Measurements from ENCODE around the gene EIF5. TPM values are rescaled to one million over a fixed set of nuclear protein-coding genes. Genes with fewer than 3 reads are reported as not detected.

Gene EIF5
- total RNA-seq, 1 donor from 2014 or later: 330 TPM

GRCh38 chr14:103330536-103330935 lies 3.5 kb upstream of the EIF5 start:
- H2AFZ ChIP-seq (ENCODE audit: low read depth, low read length): no peak overlapping the region
- H3K9me3 ChIP-seq (ENCODE audit: insufficient read depth, low read depth, low read length): no peaks in the 10 kb centered on the region
- peaks cover 2% of the 10 kb centered on the region for H3K36me3 ChIP-seq (ENCODE audit: insufficient read depth, low read length)
- FAIRE-seq (no peak), DNase-seq (ENCODE audit: low read depth) (no peak)
- peaks cover 14% of the 10 kb centered on the region for H3K79me2 ChIP-seq (ENCODE audit: insufficient read depth, low read length)
- H4K20me1 ChIP-seq (ENCODE audit: insufficient read depth, low read length): peaks cover 8% of the 10 kb centered on the region
- Mint-ChIP-seq H3K4me3 (ENCODE audit: unreplicated experiment) (no peak overlapping the region), H3K27me3 (ENCODE audit: low read depth, unreplicated experiment) (peaks cover 24% of the 10 kb centered on the region), H3K36me3 (ENCODE audit: low read depth, unreplicated experiment) (peaks cover 4% of the 10 kb centered on the region), H3K9me3 (ENCODE audit: unreplicated experiment) (no peaks in the 10 kb centered on the region), H3K27ac (ENCODE audit: unreplicated experiment) (no peak overlapping the region), H3K4me1 (ENCODE audit: low read depth, unreplicated experiment) (peaks cover 12% of the 10 kb centered on the region)
- no peaks in the 10 kb centered on the region for H3K27me3 ChIP-seq (ENCODE audit: insufficient read depth, low read length)
- H3K9ac ChIP-seq (ENCODE audit: low read length): no peak overlapping the region
- H3K4me3 ChIP-seq (ENCODE audit: insufficient read depth, low read depth, low read length): no peak overlapping the region
- TF ChIP-seq EZH2 (IDR thresholded peaks at IDR 0.05; ENCODE audit: insufficient read depth, low read length) (no peak), CTCF (IDR thresholded peaks at IDR 0.05; ENCODE audit: insufficient read depth, low read depth, low read length) (no peak)
- H3K4me1 ChIP-seq (ENCODE audit: insufficient read depth, low read length): peaks cover 2% of the 10 kb centered on the region
- no peak overlapping the region for H3K4me2 ChIP-seq (ENCODE audit: low read length)
- no peak overlapping the region for H3K27ac ChIP-seq (ENCODE audit: low read depth, low read length)

GRCh38 chr14:103332143-103332919 lies 1.7 kb upstream of the EIF5 start:
- no peak overlapping the region for H2AFZ ChIP-seq (ENCODE audit: low read depth, low read length)
- no peaks in the 10 kb centered on the region for H3K27me3 ChIP-seq (ENCODE audit: insufficient read depth, low read length)
- FAIRE-seq (no peak), DNase-seq (ENCODE audit: low read depth) (no peak)
- Mint-ChIP-seq H3K9me3 (ENCODE audit: unreplicated experiment) (no peaks in the 10 kb centered on the region), H3K27ac (ENCODE audit: unreplicated experiment) (peak overlapping the region; percentile 95), H3K4me3 (ENCODE audit: unreplicated experiment) (peak overlapping the region; percentile 86), H3K4me1 (ENCODE audit: low read depth, unreplicated experiment) (peaks cover 21% of the 10 kb centered on the region), H3K27me3 (ENCODE audit: low read depth, unreplicated experiment) (peaks cover 16% of the 10 kb centered on the region), H3K36me3 (ENCODE audit: low read depth, unreplicated experiment) (peaks cover 20% of the 10 kb centered on the region)
- H3K9ac ChIP-seq (ENCODE audit: low read length): no peak overlapping the region
- peaks cover 32% of the 10 kb centered on the region for H3K79me2 ChIP-seq (ENCODE audit: insufficient read depth, low read length)
- peaks cover 20% of the 10 kb centered on the region for H3K36me3 ChIP-seq (ENCODE audit: insufficient read depth, low read length)
- H3K27ac ChIP-seq (ENCODE audit: low read depth, low read length): no peak overlapping the region
- peak overlapping the region; percentile 94 for H3K4me2 ChIP-seq (ENCODE audit: low read length)
- H3K4me3 ChIP-seq (ENCODE audit: insufficient read depth, low read depth, low read length): no peak overlapping the region
- peaks cover 12% of the 10 kb centered on the region for H3K4me1 ChIP-seq (ENCODE audit: insufficient read depth, low read length)
- peaks cover 26% of the 10 kb centered on the region for H4K20me1 ChIP-seq (ENCODE audit: insufficient read depth, low read length)
- no peaks in the 10 kb centered on the region for H3K9me3 ChIP-seq (ENCODE audit: insufficient read depth, low read depth, low read length)
- no peak for TF ChIP-seq EZH2 (IDR thresholded peaks at IDR 0.05; ENCODE audit: insufficient read depth, low read length)
- no peak for TF ChIP-seq CTCF (IDR thresholded peaks at IDR 0.05; ENCODE audit: insufficient read depth, low read depth, low read length)

Data from astrocyte (in vitro differentiated cells and primary cell).